Astrocyte (in vitro differentiated cells and primary cell): ENCODE data around the gene MATN4. TPM values are rescaled to one million over a fixed set of nuclear protein-coding genes. Genes with fewer than 3 reads are reported as not detected.

Experiments used
- DNase-seq: peaks from one replicate; pipeline ENCODE4 v3.0.0-alpha.2; 2010; ENCODE audit warnings: low read depth
- FAIRE-seq: peaks from 2 replicates; lab custom pipeline; 2011; peaks lifted over from hg19 to GRCh38; lab: Jason Lieb, UNC
- H2AFZ ChIP-seq: 2 replicates; pipeline ENCODE4 v1.6.0; 2012; ENCODE audit warnings: low read depth, low read length, inconsistent platforms
- H3K27ac ChIP-seq: 2 replicates; pipeline ENCODE4 v1.5.1; 2011; ENCODE audit warnings: low read depth, low read length, inconsistent platforms
- H3K27me3 ChIP-seq: 2 replicates; pipeline ENCODE4 v1.6.0; 2011; ENCODE audit warnings: low read length, inconsistent platforms; ENCODE audit not compliant: insufficient read depth
- H3K36me3 ChIP-seq: 2 replicates; pipeline ENCODE4 v1.5.1; 2011; ENCODE audit warnings: low read length, inconsistent platforms; ENCODE audit not compliant: insufficient read depth
- H3K4me1 ChIP-seq: 2 replicates; pipeline ENCODE4 v1.5.1; 2011; ENCODE audit warnings: low read length, inconsistent platforms; ENCODE audit not compliant: insufficient read depth
- H3K4me2 ChIP-seq: 2 replicates; pipeline ENCODE4 v1.6.0; 2012; ENCODE audit warnings: low read length, inconsistent platforms
- H3K4me3 ChIP-seq: 2 replicates; pipeline ENCODE4 v1.5.1; 2011; ENCODE audit warnings: low read depth, mild to moderate bottlenecking, low read length, inconsistent platforms; ENCODE audit not compliant: insufficient read depth
- H3K79me2 ChIP-seq: 2 replicates; pipeline ENCODE4 v1.6.0; 2012; ENCODE audit warnings: mild to moderate bottlenecking, low read length, inconsistent platforms; ENCODE audit not compliant: insufficient read depth
- H3K9ac ChIP-seq: 2 replicates; pipeline ENCODE4 v1.6.0; 2012; ENCODE audit warnings: mild to moderate bottlenecking, low read length, inconsistent platforms
- H3K9me3 ChIP-seq: 2 replicates; pipeline ENCODE4 v1.5.1; 2012; ENCODE audit warnings: low read depth, mild to moderate bottlenecking, low read length, inconsistent platforms; ENCODE audit not compliant: insufficient read depth
- H4K20me1 ChIP-seq: 2 replicates; pipeline ENCODE4 v1.6.0; 2012; ENCODE audit warnings: low read length, inconsistent platforms; ENCODE audit not compliant: insufficient read depth
- H3K27ac Mint-ChIP-seq: one replicate; pipeline ENCODE4 v1.8.0; 2021; ENCODE audit warnings: mild to moderate bottlenecking, mixed read lengths; ENCODE audit not compliant: unreplicated experiment
- H3K27me3 Mint-ChIP-seq: one replicate; pipeline ENCODE4 v1.8.0; 2021; ENCODE audit warnings: low read depth, mixed read lengths; ENCODE audit not compliant: unreplicated experiment
- H3K36me3 Mint-ChIP-seq: one replicate; pipeline ENCODE4 v1.8.0; 2021; ENCODE audit warnings: low read depth, mixed read lengths; ENCODE audit not compliant: unreplicated experiment
- H3K4me1 Mint-ChIP-seq: one replicate; pipeline ENCODE4 v1.8.0; 2021; ENCODE audit warnings: low read depth, mixed read lengths; ENCODE audit not compliant: unreplicated experiment
- H3K4me3 Mint-ChIP-seq: one replicate; pipeline ENCODE4 v1.8.0; 2021; ENCODE audit warnings: mild to moderate bottlenecking, moderate library complexity, mixed read lengths; ENCODE audit not compliant: unreplicated experiment
- H3K9me3 Mint-ChIP-seq: one replicate; pipeline ENCODE4 v1.8.0; 2021; ENCODE audit warnings: mild to moderate bottlenecking, mixed read lengths; ENCODE audit not compliant: unreplicated experiment
- CTCF ChIP-seq: IDR thresholded peaks from 2 replicates; pipeline ENCODE4 v1.5.1; 2011; ENCODE audit warnings: low read depth, mild to moderate bottlenecking, inconsistent platforms, low read length, moderate library complexity; ENCODE audit not compliant: insufficient read depth
- EZH2 ChIP-seq: IDR thresholded peaks from 2 replicates; pipeline ENCODE4 v1.6.1; 2012; ENCODE audit warnings: mild to moderate bottlenecking, low read length, inconsistent platforms; ENCODE audit not compliant: insufficient read depth
- total RNA-seq: library from RNA; stranded (reverse); gene quantifications from 2 replicates; pipeline ENCODE4 v1.2.1, GENCODE V29; 2021

MATN4 gene
- total RNA-seq, 1 donor from 2014 or later, result 0.20 TPM

GRCh38 chr20:45343532-45344167, 35.6 kb upstream of the MATN4 start:
- peaks cover 75% of the 10 kb centered on the region for H3K4me1 ChIP-seq
- H3K79me2 ChIP-seq, result peaks cover 95% of the 10 kb centered on the region
- DNase-seq (no peak), FAIRE-seq (no peak)
- TF ChIP-seq CTCF, result no peak
- TF ChIP-seq EZH2, result no peak
- peak overlapping the region; percentile 93 for H3K27ac ChIP-seq
- no peaks in the 10 kb centered on the region for H3K9me3 Mint-ChIP-seq
- no peaks in the 10 kb centered on the region for H3K9me3 ChIP-seq
- H3K27me3 ChIP-seq, result no peaks in the 10 kb centered on the region
- H3K27ac Mint-ChIP-seq, result peak overlapping the region; percentile 89
- peaks cover 53% of the 10 kb centered on the region for H4K20me1 ChIP-seq
- peaks cover 8% of the 10 kb centered on the region for H3K36me3 ChIP-seq
- peaks cover 69% of the 10 kb centered on the region for H3K4me1 Mint-ChIP-seq
- H3K4me2 ChIP-seq, result peak overlapping the region; percentile 95
- H3K4me3 ChIP-seq, result peak overlapping the region; percentile 43
- H3K27me3 Mint-ChIP-seq, result no peaks in the 10 kb centered on the region
- H3K36me3 Mint-ChIP-seq, result peaks cover 4% of the 10 kb centered on the region
- peak overlapping the region; percentile 73 for H3K4me3 Mint-ChIP-seq
- H2AFZ ChIP-seq, result no peak overlapping the region
- peak overlapping the region; percentile 99 for H3K9ac ChIP-seq

DNA sequence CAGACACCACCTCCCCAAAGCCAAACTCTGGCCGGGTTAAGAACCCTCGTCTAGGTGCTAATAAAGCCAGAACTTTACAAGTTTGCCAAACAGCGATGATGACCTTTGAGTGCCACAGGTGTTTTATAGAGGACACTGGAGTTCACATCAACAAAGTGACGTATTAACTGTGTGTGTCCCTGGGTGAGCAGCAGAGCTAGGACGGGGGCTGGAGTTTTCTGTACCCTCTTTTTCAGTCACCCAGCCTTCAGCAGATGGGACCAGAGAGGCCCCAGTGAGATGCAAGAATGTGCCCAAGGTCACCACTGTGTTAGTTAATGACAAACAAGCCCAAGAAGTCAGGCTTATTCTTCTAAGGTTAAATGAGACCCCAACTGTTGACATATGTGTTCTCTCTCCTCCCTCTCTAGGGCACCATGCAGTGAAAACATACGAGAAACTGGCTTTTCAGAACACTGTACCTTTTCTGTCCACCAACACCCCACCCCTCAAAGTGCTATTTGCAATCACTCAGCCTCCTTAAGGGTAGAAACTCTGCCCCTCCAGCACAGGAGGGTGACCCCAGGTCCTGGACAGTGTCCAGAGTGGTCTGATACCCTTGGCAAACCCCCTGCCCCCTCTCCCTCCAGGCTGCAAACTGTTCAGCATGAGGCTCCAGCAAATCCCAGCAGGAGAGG, 34.9 kb upstream of the MATN4 start:
- Mint-ChIP-seq H3K27me3 (no peaks in the 10 kb centered on the region), H3K4me1 (peaks cover 76% of the 10 kb centered on the region), H3K9me3 (no peaks in the 10 kb centered on the region), H3K27ac (peak overlapping the region; percentile 89), H3K4me3 (peak overlapping the region; percentile 77), H3K36me3 (peaks cover 4% of the 10 kb centered on the region)
- H3K4me1 ChIP-seq, result peaks cover 79% of the 10 kb centered on the region
- H3K9me3 ChIP-seq, result no peaks in the 10 kb centered on the region
- H4K20me1 ChIP-seq, result peaks cover 53% of the 10 kb centered on the region
- TF ChIP-seq CTCF (no peak), EZH2 (no peak)
- H3K36me3 ChIP-seq, result peaks cover 8% of the 10 kb centered on the region
- no peak overlapping the region for H2AFZ ChIP-seq
- FAIRE-seq (no peak), DNase-seq (no peak)
- H3K27ac ChIP-seq, result peak overlapping the region; percentile 93
- H3K79me2 ChIP-seq, result peaks cover 100% of the 10 kb centered on the region
- peak overlapping the region; percentile 95 for H3K4me2 ChIP-seq
- peak overlapping the region; percentile 99 for H3K9ac ChIP-seq
- H3K27me3 ChIP-seq, result no peaks in the 10 kb centered on the region
- peak overlapping the region; percentile 43 for H3K4me3 ChIP-seq
